Stimulated activated naive CD8-positive, alpha-beta T cell treated with anti-CD3 and anti-CD28 coated beads, Interleukin-15, amount 100 ng/mL, for 72 hours (primary cell): ENCODE data around the gene HAO2.

ENCODE experiments used
- ATAC-seq: fragments of 150-1000 bp; cut with Tn5 transposase; 2 replicates; pipeline ENCODE4 v1.10.0; 2021; ENCODE audit warnings: mild to moderate bottlenecking, moderate library complexity
- DNase-seq, 2 donors: peaks; one replicate each; pipeline ENCODE4 v3.0.0; 2021 to 2022
- H3K27ac Mint-ChIP-seq, 2 donors: one replicate each; pipeline ENCODE4 v1.8.0; 2022; ENCODE audit warnings: mild to moderate bottlenecking in 2 of 2, mixed read lengths in 2 of 2, moderate library complexity in 2 of 2
- H3K27me3 Mint-ChIP-seq: one replicate; pipeline ENCODE4 v1.8.0; 2022; ENCODE audit warnings: mixed read lengths
- H3K4me1 Mint-ChIP-seq: one replicate; pipeline ENCODE4 v1.8.0; 2022; ENCODE audit warnings: mild to moderate bottlenecking, mixed read lengths
- H3K4me3 Mint-ChIP-seq, 2 donors: one replicate each; pipeline ENCODE4 v1.8.0; 2022; ENCODE audit warnings: mild to moderate bottlenecking in 2 of 2, mixed read lengths in 2 of 2, moderate library complexity in 1 of 2
- H3K9me3 Mint-ChIP-seq, 2 donors: one replicate each; pipeline ENCODE4 v1.8.0; 2022; ENCODE audit warnings: mixed read lengths in 2 of 2

Gene HAO2

DNA sequence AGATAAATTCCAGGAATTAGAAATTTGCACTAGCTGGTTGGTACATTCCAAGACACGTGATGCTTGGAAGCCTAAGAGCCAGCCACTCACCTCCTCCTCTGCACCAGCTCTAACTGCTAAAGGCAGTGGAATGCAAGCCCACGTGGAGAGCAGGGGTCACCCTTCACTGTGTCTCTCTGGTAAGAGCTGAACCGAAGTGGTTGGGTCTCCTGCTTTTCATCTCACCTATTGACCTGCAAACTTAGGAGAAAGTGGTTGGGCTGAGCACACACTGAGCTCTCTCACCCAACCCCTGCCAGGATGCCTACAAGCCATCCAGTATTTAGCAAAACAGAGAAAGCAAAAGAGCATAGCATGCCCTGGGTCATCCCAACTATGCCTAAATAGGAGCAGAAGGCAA lies 19.3 kb downstream of the HAO2 start:
- Mint-ChIP-seq H3K27me3 (no peaks in the 10 kb centered on the region), H3K4me1 (no peaks in the 10 kb centered on the region), H3K9me3 (no peaks in the 10 kb centered on the region), H3K4me3 (no peak overlapping the region), H3K27ac (no peak overlapping the region)
- ATAC-seq (no peak), DNase-seq (no peak)

DNA sequence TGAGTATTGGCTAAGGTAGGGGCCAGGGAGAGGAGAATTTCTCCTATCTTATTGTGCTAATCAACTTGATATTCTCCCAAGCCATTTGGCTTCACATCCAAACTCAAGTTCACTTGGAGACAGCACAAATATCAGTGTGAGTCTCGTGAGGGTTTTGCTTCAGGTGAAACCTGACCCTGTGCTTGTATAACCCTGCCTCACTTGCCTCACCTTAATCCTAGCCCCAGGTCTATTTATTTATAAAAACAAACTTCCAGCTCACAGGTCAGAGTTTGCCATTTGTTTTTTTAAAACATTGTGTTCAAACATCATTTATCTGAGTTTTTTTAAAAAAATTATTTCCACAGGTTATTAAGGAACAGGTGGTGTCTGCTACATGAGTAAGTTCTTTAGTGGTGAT lies 19.9 kb downstream of the HAO2 start:
- no peaks in the 10 kb centered on the region for H3K27me3 Mint-ChIP-seq
- DNase-seq (no peak), ATAC-seq (no peak)
- no peak overlapping the region for H3K4me3 Mint-ChIP-seq
- no peaks in the 10 kb centered on the region for H3K4me1 Mint-ChIP-seq
- no peaks in the 10 kb centered on the region for H3K9me3 Mint-ChIP-seq
- no peak overlapping the region for H3K27ac Mint-ChIP-seq

DNA sequence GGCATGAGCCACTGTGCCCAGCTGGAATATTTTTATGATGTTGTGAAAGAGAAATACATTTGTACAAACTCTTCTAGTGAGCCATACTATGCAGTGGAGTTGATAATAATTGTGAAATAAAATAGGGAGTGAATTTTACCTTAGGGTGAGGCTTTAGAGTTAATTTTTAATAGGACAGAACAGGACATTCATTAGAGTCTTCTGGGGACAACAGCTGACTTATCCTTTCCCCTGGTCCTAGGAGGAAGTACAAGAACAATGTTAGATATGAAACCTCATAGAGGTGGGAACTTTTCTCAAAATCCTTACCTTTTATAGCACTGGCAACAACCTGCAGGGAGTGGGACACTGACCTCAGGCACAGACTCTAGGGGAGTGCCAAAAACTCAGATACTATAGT lies 21.9 kb downstream of the HAO2 start:
- no peak for ATAC-seq
- Mint-ChIP-seq H3K27ac (no peak overlapping the region), H3K27me3 (no peaks in the 10 kb centered on the region), H3K9me3 (no peaks in the 10 kb centered on the region), H3K4me3 (no peak overlapping the region), H3K4me1 (no peaks in the 10 kb centered on the region)
- DNase-seq = no peak

DNA sequence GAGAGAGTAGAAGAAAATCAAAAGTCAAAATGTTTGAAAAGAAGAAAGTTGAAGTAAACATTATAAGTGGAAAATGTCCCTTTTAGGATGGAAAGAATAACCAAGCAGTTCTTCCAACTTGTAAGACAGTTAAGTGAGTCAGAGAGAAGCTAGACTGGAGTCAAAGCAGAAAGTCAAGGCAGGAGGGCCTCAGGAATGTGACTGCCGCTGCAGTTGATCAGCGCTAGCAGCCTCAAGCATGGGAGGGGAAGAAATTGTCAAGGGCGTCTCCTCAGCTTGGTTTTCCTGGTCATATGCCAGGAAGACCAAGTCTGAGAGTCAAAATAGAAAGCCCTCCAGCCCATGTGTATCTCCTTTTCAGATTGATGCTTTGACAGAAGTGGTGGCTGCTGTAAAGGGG lies 23.2 kb downstream of the HAO2 start:
- Mint-ChIP-seq H3K9me3 (no peaks in the 10 kb centered on the region), H3K27me3 (no peaks in the 10 kb centered on the region), H3K4me3 (no peak overlapping the region), H3K4me1 (no peaks in the 10 kb centered on the region), H3K27ac (no peak overlapping the region)
- DNase-seq (no peak), ATAC-seq (no peak)

DNA sequence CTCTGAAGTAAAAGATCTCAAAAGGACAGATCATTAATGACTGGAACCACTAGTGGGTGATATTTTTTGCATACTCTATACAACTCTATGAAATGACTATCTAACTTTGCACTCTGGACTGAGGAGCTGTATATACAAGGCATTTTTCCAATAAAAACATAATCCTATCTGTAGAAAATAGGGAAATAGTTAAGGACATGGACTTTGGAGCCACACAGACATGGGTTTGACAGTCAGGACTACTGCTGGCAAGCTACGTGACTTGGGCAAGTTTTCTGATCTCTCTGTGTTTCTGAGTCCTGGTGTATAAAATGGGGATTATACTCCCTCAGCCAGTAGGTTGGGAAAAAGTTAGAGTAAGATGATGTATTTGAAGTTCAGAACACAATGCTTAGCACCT lies 25.5 kb downstream of the HAO2 start:
- Mint-ChIP-seq H3K27ac (no peak overlapping the region), H3K9me3 (no peaks in the 10 kb centered on the region), H3K27me3 (no peaks in the 10 kb centered on the region), H3K4me1 (no peaks in the 10 kb centered on the region), H3K4me3 (no peak overlapping the region)
- DNase-seq (no peak), ATAC-seq (no peak)

DNA sequence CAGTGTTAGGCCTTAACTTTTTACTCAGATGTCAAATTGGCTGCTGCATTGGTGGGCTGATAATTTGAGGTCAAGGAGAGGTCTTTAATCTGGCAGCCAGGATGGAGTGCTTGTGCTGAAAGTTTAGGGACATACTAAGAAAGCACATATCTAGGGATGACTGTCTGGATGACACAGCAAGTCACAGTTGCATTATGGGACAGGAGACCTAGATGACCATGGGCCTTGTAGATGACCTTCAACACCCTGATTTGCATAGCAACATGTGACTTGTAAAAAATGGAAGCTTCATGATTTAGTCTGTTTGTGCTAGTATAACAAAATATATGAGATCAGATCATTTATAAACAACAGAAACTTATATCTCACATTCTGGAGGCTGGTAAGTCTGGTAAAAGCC lies 28.4 kb downstream of the HAO2 start:
- ATAC-seq = no peak
- no peaks in the 10 kb centered on the region for H3K27me3 Mint-ChIP-seq
- H3K4me3 Mint-ChIP-seq = no peak overlapping the region

DNA sequence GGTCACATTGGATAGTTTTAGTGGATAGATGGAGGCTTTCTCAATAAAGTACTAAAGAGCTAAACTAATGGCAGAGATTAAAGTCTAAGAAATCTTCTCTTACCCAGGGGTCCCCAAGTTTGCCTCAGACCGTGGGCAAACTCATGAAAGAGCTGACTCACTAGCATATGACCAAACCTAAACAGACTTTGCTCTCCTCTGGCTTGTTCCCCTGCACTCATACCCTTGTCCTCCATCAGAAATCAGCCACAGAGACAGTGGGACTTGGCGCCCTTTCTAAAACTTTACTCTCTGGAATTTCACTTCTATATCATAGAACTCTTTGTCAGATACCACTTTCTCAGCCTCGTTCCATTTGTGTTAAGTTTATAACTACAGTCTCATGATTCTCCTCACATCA lies 29.4 kb downstream of the HAO2 start:
- Mint-ChIP-seq H3K4me3 (no peak overlapping the region), H3K4me1 (no peaks in the 10 kb centered on the region), H3K9me3 (peaks cover 0 to 9% of the 10 kb centered on the region in 2 donors), H3K27ac (no peak overlapping the region), H3K27me3 (peaks cover 9% of the 10 kb centered on the region)
- no peak for ATAC-seq
- no peak for DNase-seq

More for the DNA sequence above, 28.4 kb downstream of the HAO2 start:
- H3K4me1 Mint-ChIP-seq = no peaks in the 10 kb centered on the region
- peaks cover 0 to under 1% of the 10 kb centered on the region in 2 donors for H3K9me3 Mint-ChIP-seq
- DNase-seq = no peak
- H3K27ac Mint-ChIP-seq = no peak overlapping the region

DNA sequence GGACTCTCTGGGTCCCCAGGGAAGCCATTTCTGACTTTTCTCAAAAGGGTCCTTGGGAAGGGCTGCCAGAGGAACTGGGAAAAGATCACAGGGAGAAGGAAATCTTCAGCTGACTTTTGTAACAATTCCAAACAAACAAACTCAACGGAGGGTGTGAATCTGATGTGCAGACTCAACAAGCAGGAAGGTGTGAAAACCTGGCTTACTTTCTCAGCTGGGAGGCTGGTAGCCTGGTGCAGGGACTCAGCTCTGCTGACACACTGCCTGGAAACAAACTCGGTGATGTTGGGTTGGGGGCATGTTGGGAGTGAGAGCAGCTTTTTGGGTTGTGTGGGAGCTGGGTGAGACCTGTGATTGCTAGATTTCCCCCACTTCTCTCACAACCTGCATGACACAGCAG lies 36.2 kb downstream of the HAO2 start:
- H3K4me3 Mint-ChIP-seq = no peak overlapping the region
- DNase-seq (no peak), ATAC-seq (no peak)
- no peak overlapping the region for H3K27ac Mint-ChIP-seq
- peaks cover 27% of the 10 kb centered on the region for H3K27me3 Mint-ChIP-seq
- peaks cover 8 to 29% of the 10 kb centered on the region in 2 donors for H3K9me3 Mint-ChIP-seq
- H3K4me1 Mint-ChIP-seq = no peaks in the 10 kb centered on the region

DNA sequence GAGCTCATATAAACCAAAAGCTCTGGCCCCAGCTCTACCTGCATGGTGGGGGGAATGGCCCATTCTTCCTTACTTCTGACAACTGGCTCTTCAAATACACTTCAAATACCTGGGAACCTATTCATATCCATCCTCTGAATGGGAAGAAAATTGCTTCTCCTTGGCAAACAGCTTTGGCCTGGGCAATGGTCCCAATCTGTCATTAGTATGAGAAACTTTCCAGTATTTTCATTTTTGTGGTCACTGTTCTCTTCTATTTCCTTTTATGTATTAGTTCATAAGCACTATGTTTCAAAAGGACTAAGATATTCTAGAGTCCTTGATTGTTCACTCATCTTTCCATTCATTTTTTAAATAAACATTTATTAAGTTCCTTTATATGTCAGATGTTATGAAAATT lies 41.1 kb downstream of the HAO2 start:
- ATAC-seq (no peak), DNase-seq (no peak)
- H3K4me3 Mint-ChIP-seq = no peak overlapping the region
- peaks cover 8 to 20% of the 10 kb centered on the region in 2 donors for H3K9me3 Mint-ChIP-seq
- H3K4me1 Mint-ChIP-seq = no peaks in the 10 kb centered on the region
- peaks cover 18% of the 10 kb centered on the region for H3K27me3 Mint-ChIP-seq
- no peak overlapping the region for H3K27ac Mint-ChIP-seq

DNA sequence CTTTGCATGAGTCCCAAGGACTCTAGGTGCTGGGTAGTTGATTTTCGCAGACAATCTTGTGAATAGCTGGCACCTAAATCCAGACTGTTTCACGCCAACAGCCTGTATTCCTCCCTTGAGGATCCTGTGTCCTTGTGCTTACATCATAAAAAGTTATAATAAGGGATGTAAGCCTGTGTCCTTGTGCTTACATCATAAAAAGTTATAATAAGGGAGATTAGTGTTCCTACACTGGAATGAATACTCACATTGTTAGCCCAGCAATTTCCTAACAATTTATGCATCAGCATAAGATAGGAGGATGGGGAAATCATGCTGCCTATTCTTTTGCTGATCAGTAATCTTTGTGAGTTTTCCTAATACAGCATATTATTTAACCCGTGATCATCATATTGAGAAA lies 42.4 kb downstream of the HAO2 start:
- DNase-seq (no peak), ATAC-seq (no peak)
- peaks cover 8 to 9% of the 10 kb centered on the region in 2 donors for H3K9me3 Mint-ChIP-seq
- H3K27ac Mint-ChIP-seq = no peak overlapping the region
- no peaks in the 10 kb centered on the region for H3K4me1 Mint-ChIP-seq
- no peak overlapping the region for H3K4me3 Mint-ChIP-seq
- peaks cover 9% of the 10 kb centered on the region for H3K27me3 Mint-ChIP-seq

DNA sequence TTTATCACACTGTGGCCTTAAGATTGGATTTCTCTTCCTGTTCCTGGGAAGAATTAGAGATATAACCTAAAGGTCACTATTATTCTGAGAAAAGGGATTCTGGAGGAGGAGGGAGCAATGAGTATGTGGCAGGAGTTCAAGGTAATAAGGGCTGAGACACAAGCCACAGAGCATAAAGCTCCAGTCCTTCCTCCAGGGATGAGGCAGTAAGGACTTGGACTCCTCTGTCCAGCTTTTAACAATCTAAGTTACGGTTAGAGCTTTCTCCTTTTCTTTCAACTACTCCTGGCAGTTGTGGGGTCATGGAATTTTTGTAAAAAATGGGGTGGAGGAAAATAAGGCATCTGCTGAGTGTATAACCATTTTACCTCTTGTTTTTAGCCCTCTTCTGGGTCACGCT lies 46.4 kb downstream of the HAO2 start, which contains the start of gene HSD3B2:
Gene HSD3B2 (plus strand): TSS at position 201 of the 400 bp plus-strand sequence. CDS start 270 bp downstream, outside the sequence.
- Mint-ChIP-seq H3K9me3 (no peaks in the 10 kb centered on the region), H3K27me3 (peaks cover 9% of the 10 kb centered on the region), H3K4me1 (no peaks in the 10 kb centered on the region), H3K4me3 (no peak within 1 kb of the TSS), H3K27ac (no peak within 1 kb of the TSS)
- ATAC-seq (no peak), DNase-seq (no peak)

DNA sequence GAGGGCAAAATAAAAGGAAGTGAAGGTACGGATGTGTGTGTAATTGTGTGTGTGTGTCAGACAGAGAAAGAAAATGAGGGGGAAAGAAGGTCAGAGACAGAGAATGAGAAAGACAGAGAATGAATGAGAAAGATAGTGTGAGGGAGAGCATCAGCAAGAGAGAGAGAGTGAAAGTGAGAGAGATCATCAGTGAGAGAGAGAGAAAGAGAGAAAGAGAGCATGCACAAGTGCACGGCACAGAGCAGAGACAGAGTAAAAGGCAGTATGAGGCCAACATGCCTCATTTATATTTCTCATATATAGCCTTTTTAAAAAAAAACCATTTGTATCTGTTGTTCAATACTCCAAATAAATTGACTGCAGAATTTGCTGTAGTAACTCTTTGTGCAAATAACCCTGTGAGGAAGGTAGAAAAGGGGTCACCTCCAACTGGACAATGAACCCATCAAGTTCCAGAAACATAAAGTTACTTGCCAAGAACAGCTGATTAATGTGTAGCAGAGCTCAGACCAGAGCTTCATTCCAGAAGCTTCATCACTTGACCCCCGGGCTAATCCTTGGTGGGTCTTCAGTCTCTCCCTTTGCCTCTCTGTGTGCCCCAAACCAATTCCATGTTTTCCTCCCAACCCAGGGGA lies 47.5 kb downstream of the HAO2 start:
- Mint-ChIP-seq H3K9me3 (no peaks in the 10 kb centered on the region), H3K4me1 (no peaks in the 10 kb centered on the region), H3K27me3 (no peaks in the 10 kb centered on the region), H3K4me3 (no peak overlapping the region), H3K27ac (no peak overlapping the region)
- DNase-seq (no peak), ATAC-seq (no peak)

DNA sequence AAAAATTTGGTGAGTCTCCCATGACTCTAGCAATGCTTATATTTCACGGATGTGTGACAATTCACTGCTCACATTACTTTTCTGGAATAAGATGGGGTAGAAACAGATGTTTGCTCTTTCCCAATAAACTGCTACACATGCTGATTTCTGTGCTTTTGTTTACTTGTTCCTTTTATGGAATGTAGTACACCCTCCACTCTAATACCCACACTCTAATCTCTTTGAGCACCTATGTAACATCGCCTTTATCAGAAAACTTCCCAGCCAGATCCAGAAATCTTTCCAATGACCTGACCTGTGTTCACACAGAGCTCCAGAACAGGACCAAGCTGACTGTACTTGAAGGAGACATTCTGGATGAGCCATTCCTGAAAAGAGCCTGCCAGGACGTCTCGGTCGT lies 50.5 kb downstream of the HAO2 start:
- ATAC-seq (no peak), DNase-seq (no peak)
- Mint-ChIP-seq H3K9me3 (no peaks in the 10 kb centered on the region), H3K27ac (no peak overlapping the region), H3K4me1 (no peaks in the 10 kb centered on the region), H3K27me3 (no peaks in the 10 kb centered on the region), H3K4me3 (no peak overlapping the region)

DNA sequence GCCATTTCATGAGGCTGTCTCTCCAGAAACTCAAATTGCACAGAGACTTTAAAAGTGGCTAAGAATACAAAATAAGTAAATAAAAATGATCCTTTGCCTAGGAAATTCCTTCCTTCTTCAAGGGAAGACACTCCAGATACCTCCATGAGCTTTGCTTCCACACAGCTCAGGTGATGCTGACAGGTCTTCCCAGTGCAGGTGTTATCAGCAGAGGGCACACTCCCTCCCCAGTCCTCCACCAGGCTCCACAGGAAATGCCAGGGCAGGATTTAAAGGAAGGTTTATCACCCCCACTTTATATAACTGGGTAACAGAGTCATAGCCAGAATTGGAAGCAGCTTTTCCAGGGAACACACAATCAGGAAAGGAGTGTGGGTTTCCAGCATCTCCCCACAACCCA lies 52.1 kb downstream of the HAO2 start:
- H3K27ac Mint-ChIP-seq = no peak overlapping the region
- H3K4me1 Mint-ChIP-seq = no peaks in the 10 kb centered on the region

DNA sequence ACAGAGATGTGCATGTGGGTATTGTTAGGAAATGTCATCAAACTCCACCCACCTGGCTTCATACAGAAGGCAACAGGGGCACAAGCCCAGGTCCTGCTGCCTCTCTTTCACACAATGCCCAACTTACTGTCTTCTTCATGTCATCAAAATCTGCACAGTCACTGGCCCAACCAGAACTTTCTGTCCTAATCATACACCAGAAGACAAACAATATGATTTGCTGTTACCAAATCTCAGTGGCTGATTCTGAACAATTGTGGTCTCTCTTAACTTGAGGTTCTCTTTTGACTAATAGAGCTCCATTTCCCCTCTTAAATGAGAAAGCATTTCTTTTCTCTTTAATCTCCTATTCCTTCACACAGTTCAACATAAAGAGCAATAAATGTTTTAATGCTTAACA lies 54.0 kb downstream of the HAO2 start:
- H3K9me3 Mint-ChIP-seq = no peaks in the 10 kb centered on the region
- no peak overlapping the region for H3K27ac Mint-ChIP-seq
- no peaks in the 10 kb centered on the region for H3K27me3 Mint-ChIP-seq
- H3K4me3 Mint-ChIP-seq = no peak overlapping the region
- H3K4me1 Mint-ChIP-seq = no peaks in the 10 kb centered on the region
- no peak for DNase-seq
- no peak for ATAC-seq

More for the DNA sequence above, 52.1 kb downstream of the HAO2 start:
- ATAC-seq (no peak), DNase-seq (no peak)
- H3K9me3 Mint-ChIP-seq = no peaks in the 10 kb centered on the region
- no peak overlapping the region for H3K4me3 Mint-ChIP-seq
- no peaks in the 10 kb centered on the region for H3K27me3 Mint-ChIP-seq

DNA sequence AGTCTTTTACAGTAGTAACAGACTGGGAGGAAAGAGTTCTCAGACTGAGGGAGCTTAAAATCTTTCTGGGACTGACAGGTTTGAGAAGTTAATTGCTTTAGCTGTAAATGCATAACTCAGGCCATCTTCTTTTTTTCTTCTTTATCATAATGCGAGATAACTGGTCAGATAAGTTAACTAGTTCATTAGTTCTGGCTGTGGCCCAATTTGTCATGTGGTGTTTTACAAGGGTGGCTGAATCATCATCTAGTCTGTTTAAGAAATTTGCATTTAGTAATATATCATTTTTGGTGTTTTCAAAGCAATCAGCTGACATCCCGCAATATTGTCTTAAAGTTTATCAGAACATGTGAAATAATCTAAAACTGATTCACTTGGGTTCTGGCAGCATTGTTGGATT lies 60.4 kb downstream of the HAO2 start:
- no peak for ATAC-seq
- H3K9me3 Mint-ChIP-seq = no peaks in the 10 kb centered on the region
- peaks cover 10% of the 10 kb centered on the region for H3K27me3 Mint-ChIP-seq

DNA sequence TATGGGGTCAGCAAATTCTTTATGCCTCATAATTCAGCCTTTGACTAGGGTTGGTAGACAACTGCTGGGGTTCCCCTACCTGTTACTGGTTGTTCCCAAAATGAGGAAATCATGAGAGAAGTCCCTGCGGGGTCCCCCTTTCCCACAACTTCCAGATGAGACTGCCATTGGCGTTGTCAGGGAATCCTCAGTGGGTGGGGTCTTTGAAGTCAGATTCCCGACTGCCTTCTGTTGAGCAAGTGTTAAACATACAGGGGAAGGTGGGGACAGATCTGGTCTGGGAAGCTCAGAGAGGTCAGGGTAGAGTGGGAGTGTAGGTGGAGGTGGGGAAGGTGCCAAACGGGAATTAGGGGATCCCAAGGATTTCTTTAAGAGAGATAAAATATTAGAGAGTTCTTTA lies 61.1 kb downstream of the HAO2 start:
- ATAC-seq (no peak), DNase-seq (no peak)
- no peaks in the 10 kb centered on the region for H3K9me3 Mint-ChIP-seq
- H3K27me3 Mint-ChIP-seq = peaks cover 10% of the 10 kb centered on the region
- H3K4me3 Mint-ChIP-seq = no peak overlapping the region
- no peak overlapping the region for H3K27ac Mint-ChIP-seq
- no peaks in the 10 kb centered on the region for H3K4me1 Mint-ChIP-seq

More for the DNA sequence above, 60.4 kb downstream of the HAO2 start:
- H3K27ac Mint-ChIP-seq = no peak overlapping the region
- H3K4me3 Mint-ChIP-seq = no peak overlapping the region
- DNase-seq = no peak
- H3K4me1 Mint-ChIP-seq = no peaks in the 10 kb centered on the region
